ENCODE data around the gene RNLS.

- TF ChIP-seq CTCF (IDR thresholded peaks at IDR 0.05; ENCODE audit: control extremely low read depth in 1 of 3, insufficient read depth in 1 of 3, low read depth in 1 of 3, low read length in 3 of 3) (no peak), HDAC2 (IDR thresholded peaks at IDR 0.05; ENCODE audit: borderline replicate concordance in 1 of 2, low read depth in 2 of 2, low read length in 2 of 2) (no peak), SIN3A (conservative IDR thresholded peaks at IDR 0.05 in 1 of 2, IDR thresholded peaks at IDR 0.05 in 1 of 2; ENCODE audit: low read depth in 1 of 2, low read length in 2 of 2) (no peak), ATF3 (IDR thresholded peaks at IDR 0.05; ENCODE audit: insufficient read depth, low read depth, low read length) (no peak), EP300 (IDR thresholded peaks at IDR 0.05; ENCODE audit: borderline replicate concordance in 1 of 2, low read depth in 2 of 2, low read length in 2 of 2) (no peak), KDM5A (IDR thresholded peaks at IDR 0.05; ENCODE audit: low read length) (no peak), TAF1 (IDR thresholded peaks at IDR 0.05; ENCODE audit: low read depth, low read length) (no peak), POLR2A (IDR thresholded peaks at IDR 0.05; ENCODE audit: control extremely low read depth in 1 of 2, low read depth in 2 of 2, low read length in 2 of 2) (no peak), EZH2 (IDR thresholded peaks at IDR 0.05; ENCODE audit: low read depth, low read length, severe bottlenecking) (no peak), CHD2 (IDR thresholded peaks at IDR 0.05; ENCODE audit: low read length) (no peak), MAX (IDR thresholded peaks at IDR 0.05) (no peak), ZNF274 (IDR thresholded peaks at IDR 0.05; ENCODE audit: borderline replicate concordance, extremely low read depth, low read length) (no peak), SUZ12 (IDR thresholded peaks at IDR 0.05; ENCODE audit: low read length) (no peak)
Observed at GRCh38 chr10:88551246-88551645, 31.9 kb downstream of the RNLS start.
